Measurements from ENCODE around the gene NCLN.
"Not testable (repeated sequence)": the region's sequence is repeated elsewhere in the genome, so short reads cannot be mapped to it uniquely, and the experiment has no call there.

The NCLN gene

DNA sequence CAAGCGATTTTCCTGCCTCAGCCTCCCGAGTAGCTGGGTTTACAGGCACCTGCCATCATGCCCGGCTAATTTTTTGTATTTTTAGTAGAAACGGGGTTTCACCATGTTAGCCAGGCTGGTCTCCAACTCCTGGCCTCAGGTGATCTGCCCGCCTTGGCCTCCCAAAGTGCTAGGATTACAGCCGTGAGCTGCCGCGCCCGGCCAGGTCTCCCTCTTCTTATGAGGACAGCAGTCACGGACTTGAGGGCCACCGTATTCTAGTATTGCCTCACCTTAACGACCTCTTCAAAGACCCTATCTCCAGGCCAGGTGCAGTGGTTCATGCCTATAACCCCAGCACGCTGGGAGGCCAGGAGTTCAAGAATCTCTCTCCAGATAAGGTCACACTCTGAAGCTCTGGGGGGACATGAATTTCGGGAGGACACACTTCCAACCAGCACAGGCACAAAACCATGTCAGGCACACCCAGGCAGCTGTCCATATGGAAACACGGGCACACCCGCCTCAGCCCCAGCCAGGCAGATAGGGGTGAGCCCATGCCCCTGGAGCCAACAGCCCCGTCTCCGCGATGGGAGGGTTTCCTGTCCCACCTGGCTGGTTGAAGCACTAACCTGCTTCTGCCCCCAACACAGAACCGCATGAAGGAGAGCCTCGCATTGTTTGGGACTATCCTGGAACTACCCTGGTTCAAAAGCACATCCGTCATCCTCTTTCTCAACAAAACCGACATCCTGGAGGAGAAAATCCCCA lies 28.5 kb upstream of the NCLN start:
- no peak for DNase-seq

DNA sequence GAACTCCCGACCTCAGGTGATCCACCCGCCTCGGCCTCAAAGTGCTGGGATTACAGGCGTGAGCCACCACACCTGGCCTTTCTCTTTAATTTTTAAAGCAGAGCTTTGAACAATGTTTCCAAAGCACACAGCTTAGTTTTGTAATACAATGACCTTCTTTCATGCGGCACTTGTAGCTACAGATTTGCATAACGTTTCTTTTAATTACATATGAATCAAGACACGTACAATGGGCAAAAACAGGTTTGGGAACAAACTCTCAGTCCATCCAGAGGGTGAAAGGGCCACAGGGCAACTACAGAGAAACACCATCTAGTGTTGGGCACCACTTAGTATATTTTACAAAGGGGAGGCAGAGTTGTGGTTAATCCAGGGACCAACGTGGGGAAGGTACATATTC lies 26.2 kb upstream of the NCLN start:
- DNase-seq = no peak

DNA sequence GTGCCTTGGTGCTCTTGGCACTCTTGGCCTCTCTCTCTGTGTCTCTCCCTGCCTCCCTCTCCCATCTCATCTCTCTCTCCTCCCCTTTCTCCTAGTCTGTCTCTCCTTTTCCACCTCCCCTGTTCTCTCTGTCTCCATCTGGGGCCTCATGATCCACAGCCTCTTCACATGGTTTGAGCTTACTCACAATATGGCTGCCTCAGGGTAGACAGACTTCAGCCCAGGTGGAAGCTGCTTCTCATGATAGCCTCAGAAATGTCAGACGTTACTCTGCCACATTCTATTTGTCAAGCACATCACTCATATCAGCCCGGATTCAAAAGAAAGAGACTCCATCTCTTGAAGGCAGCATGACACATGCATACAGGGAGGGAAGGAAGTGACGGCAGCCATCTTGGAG lies 25.5 kb upstream of the NCLN start:
- DNase-seq = no peak

DNA sequence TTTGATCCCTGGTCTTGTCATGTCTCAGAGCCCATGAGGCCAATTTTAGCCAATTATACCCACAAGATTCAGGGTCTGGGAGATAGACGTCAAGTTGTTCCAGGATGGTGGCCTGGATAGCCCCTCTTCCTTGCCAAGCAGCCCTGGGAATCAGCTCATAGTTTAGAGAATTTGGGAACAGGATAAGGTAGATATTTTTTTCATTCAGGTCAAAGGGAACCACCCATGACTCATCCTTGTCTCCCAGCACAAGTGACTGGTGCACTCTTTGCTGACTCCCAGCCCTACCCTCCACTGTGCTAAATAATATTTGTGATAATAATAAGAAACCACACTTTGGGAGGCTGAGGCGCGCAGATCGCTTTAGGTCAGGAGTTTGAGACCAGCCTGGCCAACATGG lies 24.3 kb upstream of the NCLN start:
- no peak for DNase-seq

DNA sequence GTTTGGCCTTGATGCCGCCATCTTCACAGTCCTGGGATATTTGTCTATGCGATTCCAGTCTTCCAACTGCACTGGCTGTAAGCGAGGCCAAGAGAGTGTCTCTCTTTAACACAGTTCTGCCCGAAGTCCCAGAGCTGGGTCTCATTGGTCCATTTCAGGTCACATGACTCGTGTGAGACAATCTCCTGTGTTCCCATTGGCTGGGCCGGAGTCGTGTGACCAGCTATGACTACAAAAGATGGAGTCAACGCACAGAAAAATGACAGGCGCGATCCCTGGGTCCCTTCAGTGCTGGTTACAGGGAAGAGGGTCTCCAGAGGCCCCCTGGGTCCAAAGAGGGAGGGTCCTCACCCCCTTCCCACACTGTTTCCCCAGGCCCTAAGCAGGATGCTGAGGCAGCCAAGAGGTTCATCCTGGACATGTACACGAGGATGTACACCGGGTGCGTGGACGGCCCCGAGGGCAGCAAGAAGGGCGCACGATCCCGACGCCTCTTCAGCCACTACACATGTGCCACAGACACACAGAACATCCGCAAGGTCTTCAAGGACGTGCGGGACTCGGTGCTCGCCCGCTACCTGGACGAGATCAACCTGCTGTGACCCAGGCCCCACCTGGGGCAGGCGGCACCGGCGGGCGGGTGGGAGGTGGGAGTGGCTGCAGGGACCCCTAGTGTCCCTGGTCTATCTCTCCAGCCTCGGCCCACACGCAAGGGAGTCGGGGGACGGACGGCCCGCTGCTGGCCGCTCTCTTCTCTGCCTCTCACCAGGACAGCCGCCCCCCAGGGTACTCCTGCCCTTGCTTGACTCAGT lies 23.1 kb upstream of the NCLN start:
- DNase-seq = peak; percentile 51

DNA sequence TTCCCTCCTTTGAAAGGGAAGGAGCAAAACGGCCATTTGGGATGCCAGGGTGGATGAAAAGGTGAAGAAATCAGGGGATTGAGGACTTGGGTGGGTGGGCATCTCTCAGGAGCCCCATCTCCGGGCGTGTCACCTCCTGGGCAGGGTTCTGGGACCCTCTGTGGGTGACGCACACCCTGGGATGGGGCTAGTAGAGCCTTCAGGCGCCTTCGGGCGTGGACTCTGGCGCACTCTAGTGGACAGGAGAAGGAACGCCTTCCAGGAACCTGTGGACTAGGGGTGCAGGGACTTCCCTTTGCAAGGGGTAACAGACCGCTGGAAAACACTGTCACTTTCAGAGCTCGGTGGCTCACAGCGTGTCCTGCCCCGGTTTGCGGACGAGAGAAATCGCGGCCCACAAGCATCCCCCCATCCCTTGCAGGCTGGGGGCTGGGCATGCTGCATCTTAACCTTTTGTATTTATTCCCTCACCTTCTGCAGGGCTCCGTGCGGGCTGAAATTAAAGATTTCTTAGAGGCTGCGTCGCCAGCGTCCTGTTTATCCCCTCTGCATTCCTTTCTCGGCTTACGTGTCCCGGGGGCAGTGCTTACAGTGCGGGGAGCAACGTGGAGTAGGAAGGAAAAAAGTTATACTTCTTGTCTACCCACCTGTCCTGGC lies 22.4 kb upstream of the NCLN start:
- DNase-seq = peak; percentile 27

DNA sequence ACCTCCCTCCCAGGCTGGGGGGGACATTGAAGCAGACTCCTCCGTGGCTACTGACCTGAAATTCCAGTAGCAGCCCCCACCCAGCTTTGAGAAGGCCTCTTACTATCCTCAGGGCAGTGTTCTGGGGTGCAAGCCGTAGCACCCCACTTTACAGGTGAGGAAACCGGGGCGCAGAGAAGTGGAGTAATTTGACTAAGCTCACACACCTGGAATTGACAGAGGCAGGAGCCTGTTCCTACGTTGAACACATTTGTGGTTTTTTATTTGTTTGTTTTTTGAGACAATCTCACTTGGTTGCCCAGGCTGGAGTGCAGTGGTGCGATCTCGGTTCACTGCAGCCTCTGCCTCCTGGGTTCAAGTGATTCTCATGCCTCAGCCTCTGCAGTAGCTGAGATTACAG lies 21.8 kb upstream of the NCLN start:
- DNase-seq = no peak

DNA sequence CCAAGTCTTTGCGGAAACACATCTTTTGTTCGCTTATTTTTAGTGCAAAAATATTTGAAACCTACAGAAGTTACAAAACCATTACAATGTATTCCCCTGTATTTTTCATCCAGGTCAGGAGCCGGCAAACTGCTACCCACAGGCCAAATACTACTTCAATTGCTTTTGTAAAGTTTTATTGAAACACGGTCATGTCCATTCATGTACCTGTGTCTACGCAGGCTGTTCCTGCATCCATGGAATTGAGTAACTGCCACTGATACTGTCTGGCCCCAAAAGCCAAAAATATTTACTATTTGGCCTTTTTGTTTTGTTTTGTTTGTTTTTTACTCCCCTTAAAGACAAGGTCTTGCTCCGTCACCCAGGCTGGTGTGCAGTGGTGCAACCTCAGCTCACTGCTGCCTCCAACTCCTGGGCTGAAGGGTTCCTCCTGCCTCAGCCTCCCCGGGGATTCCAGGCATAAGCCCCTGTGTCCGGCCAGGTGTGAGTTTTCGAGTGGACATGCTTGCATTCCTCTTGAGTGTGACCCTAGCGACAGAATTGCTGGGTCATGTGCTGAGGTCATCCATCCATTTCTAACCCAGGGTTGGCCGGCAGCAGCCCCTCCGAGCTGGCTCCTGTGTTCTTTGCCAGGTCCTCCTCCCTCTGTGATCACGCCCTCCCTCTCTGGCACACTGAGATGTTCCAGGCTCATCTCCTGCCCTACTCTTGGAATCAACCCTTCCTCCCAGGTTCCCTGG lies 18.0 kb upstream of the NCLN start:
- DNase-seq = no peak

DNA sequence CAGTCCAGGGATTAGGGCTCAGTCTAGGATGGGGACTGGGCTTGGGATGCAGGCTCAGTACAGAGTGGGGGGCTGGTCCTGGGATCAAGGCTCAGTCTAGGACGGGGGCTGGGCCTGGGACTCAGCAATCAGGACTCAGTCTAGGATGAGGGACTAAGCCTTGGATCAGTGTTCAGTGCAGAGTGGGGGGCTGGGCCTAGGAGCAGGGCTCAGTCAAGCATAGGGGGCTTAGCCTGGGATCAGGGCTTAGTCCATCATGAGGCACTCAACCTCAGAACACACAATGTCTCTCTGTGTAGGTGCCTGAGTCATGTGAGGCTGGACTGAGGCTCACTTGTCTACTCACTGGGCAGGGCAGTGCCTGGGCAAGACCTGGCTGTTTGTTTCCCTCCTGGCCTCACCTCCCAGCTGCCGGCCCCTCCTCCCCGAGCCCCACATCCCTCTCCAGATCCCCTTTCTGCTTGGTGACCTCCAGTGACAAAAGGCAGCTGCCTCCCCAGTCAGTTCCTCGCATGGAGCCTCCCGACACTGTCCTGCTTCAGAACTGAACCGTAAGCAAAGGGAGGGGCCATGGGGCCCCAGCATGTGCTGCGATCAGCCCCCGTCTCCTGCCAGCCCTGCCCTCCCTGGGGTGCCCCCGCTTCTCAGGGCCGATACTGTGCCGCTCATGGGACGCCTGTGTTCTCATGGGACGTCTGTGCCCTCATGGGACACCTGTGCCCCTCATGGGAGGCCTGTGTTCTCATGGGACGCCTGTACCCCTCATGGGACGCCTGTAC lies 13.6 kb upstream of the NCLN start:
- DNase-seq = no peak

DNA sequence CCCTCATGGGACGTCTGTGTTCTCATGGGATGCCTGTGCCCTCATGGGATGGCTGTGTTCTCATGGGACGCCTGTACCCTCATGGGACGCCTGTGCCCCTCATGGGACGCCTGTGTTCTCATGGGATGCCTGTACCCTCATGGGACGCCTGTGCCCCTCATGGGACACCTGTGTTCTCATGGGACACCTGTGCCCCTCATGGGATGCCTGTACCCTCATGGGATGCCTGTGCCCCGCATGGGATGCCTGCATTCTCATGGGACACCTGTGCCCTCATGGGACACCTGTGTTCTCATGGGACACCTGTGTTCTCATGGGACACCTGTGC lies 13.1 kb upstream of the NCLN start:
- DNase-seq = not testable (repeated sequence)

DNA sequence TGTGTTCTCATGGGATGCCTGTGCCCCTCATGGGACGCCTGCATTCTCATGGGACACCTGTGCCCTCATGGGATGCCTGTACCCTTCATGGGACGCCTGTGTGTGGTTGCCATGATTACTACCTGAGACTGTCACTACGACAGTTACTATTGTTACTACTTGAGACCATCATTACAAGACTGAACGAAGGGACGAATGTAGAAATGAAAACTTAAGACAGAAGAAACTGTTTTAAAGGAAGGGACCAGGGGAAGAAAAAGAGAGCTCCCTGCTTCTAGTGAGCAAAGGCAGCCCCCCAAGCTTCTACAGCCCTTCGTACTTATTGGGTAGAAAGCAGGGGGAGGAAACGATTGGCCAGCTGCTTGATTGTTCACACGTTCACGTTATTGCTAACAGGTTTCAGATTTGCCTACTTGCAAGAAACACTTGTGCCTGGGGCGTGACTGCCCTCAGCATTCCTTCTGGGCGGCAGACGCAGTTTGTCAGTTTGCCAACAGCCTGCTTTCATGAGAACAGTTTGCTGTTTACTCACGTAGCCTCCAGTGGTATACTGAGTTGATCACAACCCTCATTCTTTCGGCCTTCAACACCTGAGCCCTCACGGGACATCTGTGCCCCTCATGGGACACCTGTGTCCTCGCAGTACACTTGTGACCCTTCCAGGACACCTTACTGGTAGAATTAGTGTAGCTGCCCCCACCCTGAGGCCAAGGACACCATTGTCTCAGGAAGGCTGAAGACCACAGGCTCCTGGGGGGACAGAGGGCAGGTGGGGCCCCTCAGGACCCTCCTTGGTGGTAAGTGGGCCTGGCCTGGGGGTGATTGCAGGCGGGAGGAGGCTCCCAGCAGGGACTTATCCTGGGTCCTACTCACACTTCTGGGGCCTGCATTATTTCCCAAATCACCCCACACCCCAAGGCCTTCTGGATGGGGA lies 9.7 kb upstream of the NCLN start:
- DNase-seq = no peak

DNA sequence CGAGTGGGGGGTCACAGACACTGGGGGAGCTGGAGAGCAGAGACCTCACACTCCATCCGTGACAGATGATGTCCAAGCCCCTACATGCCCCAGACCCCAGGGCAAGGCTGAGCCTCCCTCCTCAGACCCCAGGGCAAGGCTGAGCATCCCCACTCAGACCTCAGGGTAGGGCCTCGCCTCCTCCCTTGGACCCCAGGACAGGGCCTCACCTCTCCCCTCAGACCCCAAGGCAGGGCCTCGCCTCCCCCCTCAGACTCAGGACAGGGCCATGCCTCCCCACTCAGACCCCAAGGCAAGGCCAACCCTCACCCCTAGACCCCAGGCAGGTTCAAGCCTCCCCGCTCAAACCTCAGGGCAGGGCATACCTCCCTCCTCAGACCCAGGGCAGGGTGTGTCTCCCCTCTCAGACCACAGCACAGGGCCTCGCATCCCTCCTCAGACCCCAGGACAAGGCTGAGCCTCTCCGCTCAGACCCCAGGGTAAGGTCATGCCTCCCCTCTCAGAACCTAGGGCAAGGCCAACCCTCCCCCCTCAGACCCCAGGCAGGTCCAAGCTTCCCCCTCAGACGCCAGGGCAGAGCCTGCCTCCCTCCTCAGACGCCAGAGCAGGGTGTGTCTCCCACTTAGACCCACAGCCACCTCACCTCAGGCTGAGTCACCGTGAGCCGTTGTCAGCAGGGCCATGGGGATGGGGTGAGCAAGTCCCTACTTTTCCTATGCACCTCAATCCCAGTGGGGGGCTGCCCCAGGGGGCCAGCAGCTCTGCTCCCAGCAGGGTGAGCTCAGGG lies 8.8 kb upstream of the NCLN start:
- DNase-seq = no peak

DNA sequence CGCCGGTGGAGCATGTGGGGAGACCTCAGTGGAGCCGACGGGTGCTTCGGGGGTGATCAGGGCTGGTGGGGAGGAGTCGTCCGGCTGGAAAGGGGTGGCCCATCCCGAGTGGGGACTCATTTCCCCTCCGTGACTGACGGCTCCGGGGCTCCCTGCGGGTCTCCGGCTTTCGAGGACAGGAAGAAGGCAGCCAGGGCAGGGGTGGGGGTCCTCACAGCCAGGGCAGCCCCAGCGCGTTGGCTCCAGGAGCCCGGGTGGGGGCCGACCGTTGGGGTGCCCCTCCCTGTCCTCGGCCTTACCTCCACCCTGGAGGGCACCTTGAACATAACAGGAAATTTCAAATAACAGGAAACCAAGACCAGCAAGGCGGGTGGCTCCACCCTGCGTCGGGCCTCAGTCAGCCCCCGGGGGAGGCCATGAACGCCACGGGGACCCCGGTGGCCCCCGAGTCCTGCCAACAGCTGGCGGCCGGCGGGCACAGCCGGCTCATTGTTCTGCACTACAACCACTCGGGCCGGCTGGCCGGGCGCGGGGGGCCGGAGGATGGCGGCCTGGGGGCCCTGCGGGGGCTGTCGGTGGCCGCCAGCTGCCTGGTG lies 7.3 kb upstream of the NCLN start, which contains the start of gene S1PR4:
Gene S1PR4 (plus strand): TSS at position 393 of the 596 bp plus-strand sequence. CDS start 24 bp downstream, at position 417.
- no peak for DNase-seq

DNA sequence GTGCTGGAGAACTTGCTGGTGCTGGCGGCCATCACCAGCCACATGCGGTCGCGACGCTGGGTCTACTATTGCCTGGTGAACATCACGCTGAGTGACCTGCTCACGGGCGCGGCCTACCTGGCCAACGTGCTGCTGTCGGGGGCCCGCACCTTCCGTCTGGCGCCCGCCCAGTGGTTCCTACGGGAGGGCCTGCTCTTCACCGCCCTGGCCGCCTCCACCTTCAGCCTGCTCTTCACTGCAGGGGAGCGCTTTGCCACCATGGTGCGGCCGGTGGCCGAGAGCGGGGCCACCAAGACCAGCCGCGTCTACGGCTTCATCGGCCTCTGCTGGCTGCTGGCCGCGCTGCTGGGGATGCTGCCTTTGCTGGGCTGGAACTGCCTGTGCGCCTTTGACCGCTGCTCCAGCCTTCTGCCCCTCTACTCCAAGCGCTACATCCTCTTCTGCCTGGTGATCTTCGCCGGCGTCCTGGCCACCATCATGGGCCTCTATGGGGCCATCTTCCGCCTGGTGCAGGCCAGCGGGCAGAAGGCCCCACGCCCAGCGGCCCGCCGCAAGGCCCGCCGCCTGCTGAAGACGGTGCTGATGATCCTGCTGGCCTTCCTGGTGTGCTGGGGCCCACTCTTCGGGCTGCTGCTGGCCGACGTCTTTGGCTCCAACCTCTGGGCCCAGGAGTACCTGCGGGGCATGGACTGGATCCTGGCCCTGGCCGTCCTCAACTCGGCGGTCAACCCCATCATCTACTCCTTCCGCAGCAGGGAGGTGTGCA lies 6.6 kb upstream of the NCLN start:
- no peak for DNase-seq

DNA sequence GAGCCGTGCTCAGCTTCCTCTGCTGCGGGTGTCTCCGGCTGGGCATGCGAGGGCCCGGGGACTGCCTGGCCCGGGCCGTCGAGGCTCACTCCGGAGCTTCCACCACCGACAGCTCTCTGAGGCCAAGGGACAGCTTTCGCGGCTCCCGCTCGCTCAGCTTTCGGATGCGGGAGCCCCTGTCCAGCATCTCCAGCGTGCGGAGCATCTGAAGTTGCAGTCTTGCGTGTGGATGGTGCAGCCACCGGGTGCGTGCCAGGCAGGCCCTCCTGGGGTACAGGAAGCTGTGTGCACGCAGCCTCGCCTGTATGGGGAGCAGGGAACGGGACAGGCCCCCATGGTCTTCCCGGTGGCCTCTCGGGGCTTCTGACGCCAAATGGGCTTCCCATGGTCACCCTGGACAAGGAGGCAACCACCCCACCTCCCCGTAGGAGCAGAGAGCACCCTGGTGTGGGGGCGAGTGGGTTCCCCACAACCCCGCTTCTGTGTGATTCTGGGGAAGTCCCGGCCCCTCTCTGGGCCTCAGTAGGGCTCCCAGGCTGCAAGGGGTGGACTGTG lies 5.9 kb upstream of the NCLN start:
- no peak for DNase-seq

DNA sequence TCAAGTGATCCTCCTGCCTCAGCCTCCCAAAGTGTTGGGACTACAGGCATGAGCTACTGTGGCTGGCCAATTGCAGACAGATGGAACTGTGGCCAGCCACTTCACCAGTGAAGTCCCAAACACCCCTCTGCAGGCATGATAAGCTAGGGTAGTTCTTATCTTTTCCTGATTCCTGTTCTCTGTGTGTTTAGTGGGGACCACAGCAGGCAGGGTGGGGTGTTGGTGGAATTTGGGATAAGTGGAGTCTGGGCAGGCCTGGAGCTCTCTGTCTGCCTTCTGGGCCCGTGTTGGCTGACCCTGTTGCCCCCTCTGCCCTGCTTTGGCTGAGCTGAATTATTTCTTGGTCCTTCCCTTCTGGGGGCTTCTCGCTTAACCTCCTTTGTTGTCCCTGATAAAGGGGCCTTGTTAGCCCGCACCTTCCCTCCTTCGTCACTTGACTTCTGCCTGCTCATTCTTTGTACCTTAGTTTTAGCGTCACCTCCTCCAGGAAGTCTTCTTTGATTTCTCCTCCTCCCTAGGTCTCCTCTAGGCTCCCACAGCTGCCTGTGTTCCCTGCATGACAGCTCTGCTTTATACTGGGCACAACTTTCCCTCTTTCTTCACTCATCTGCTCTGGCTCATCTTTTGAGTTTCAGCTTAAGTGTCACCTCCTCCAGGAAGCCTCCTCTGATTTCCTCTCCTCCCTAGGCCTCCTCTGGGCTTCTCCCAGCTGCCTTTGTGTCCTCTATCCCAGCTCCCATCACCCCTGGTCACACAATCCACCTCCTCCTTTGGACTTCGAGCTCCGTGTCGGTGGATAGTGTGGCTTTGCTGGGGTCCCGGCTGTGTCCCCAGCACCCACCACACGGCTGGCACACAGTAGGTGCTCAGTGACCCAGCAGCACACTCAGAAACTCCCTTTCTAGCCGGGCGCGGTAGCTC lies 1.7 kb upstream of the NCLN start:
- DNase-seq = no peak

DNA sequence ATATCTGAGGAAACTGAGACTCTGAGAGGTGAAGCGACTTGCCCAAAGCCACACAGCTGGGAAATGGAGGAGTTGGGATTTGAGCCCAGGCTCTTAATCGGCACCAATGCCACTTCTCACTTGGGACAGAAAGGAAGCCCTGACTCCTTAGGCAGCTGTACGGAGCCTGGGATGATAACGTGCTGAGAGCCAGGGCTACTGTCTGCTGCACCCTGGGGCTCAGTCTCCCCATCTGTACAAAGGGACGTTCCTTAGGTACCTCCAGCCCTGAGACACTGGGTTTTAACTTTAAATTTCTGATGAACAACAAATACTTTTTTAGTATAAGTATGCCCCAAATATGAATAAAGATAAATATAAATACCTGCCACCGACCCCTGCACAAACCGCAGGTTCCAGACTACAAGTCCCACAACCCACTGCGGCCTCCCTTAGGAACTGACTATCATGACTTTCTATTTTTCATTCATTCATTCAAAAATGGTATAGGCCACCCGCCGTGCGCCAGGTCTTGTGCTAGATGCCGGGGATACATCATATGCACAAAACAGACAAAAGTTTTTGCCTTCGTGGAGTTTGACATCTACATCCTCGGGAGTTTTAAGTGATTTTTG lies 776 bp upstream of the NCLN start:
- DNase-seq = peak; percentile 89
